HG02943 (cell line): ENCODE results near the gene ASB4.
"Not testable (repeated sequence)": the region's sequence is repeated elsewhere in the genome, so short reads cannot be mapped to it uniquely, and the experiment has no call there.

ENCODE experiments used
- ATAC-seq: cut with Tn5 transposase; IDR thresholded peaks from one replicate; pipeline ENCODE4 v1.9.1; 2021; ENCODE audit warnings: mild to moderate bottlenecking, low read depth, moderate library complexity; ENCODE audit not compliant: unreplicated experiment

Gene ASB4, protein sequence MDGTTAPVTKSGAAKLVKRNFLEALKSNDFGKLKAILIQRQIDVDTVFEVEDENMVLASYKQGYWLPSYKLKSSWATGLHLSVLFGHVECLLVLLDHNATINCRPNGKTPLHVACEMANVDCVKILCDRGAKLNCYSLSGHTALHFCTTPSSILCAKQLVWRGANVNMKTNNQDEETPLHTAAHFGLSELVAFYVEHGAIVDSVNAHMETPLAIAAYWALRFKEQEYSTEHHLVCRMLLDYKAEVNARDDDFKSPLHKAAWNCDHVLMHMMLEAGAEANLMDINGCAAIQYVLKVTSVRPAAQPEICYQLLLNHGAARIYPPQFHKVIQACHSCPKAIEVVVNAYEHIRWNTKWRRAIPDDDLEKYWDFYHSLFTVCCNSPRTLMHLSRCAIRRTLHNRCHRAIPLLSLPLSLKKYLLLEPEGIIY

DNA sequence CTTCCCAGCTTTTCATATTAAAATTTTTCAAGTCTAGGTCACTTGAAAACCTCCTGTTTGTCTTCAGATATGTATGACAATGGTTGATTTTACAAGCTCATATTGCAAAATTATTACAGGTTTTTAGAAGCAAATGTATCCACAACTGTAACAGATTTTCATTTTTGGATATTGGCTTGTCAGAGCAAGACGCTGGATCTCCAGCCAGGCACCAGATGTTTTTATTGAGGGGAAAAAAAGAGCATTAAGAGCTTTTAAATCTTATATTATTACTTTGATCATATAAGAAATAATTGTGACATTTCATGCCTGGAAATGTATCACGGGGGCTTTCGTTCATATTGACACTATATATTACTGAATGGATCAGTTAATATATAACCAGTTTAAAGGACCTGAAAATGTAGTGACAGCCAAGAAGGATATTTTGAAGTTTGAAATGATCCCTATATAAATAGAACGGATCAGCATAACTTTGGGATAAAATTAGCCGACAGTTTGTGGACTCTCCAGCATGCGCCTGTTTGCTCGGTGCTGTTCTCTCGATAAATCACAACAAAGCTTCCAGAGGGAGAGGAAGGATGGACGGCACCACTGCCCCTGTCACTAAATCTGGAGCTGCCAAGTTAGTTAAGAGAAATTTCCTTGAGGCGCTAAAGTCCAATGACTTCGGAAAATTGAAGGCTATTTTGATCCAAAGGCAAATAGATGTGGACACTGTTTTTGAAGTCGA lies at the start of gene ASB4:
TSS of gene ASB4 (plus strand) at position 553 of the 733 bp plus-strand sequence. CDS start at position 582, 29 bp downstream.
- no peak for ATAC-seq

- no peak for ATAC-seq
Observed at GRCh38 chr7:95436407-95436806, 49.3 kb upstream of the ASB4 start.

- ATAC-seq, result no peak
Observed at GRCh38 chr7:95440394-95441038, 45.2 kb upstream of the ASB4 start.

DNA sequence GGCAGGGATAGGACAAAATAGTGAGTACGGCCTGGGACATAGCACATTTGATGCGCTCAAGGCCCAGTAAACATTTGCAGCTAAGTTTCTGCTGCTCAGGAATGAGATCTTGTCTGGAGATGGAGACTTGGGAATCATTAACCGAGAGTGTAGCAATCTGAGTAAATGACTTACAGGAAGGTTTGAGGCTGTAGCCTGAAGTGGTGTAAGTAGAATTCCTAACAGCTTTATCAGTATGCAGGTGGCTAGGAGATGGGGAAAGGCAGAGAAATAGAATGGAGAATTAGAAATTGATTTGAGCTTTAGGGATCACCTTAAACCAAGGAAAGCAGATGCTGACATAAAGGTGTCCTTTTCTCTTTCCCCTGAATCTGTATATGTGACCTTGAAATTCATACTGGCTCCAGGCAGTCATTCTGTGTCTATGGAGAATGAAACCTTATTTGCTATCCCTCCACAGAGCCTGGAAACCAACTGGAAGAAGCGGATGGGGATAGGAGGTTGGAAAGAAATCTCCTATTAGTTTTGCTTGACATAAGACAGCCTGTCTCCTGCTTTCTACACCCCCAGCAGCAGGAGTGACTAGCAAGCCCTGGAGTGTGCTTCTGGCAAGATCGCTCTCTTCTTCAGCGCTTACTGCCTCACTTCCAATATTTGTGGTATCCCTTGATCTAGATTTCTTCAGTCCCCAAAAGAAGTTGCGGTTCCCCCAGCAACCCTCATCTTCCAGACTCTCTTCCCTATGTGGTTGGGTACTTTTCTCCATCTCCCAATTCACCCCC lies 44.5 kb upstream of the ASB4 start:
- no peak for ATAC-seq

GRCh38 chr7:95444796-95445195 lies 40.9 kb upstream of the ASB4 start:
- ATAC-seq, result no peak

DNA sequence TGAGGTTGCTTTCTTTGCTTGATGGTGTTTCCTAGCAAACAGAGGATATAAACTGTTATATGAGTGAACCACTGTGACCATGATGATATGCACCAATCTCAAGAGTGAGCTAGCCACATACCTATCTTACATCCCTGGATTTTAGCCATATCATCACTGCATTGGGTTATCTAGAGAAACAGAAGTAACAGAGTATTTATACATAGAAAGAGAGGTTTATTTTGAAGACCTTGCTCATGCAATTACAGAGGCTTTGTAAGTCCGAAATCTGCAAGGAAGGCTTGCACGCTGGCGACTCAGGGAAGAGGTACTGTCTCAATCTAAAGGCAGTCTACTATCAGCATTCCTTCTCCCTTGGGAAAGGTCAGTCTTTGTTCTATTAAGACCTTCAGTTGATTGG lies 39.1 kb upstream of the ASB4 start:
- ATAC-seq, result no peak

GRCh38 chr7:95454438-95455045 lies 31.2 kb upstream of the ASB4 start:
- no peak for ATAC-seq

DNA sequence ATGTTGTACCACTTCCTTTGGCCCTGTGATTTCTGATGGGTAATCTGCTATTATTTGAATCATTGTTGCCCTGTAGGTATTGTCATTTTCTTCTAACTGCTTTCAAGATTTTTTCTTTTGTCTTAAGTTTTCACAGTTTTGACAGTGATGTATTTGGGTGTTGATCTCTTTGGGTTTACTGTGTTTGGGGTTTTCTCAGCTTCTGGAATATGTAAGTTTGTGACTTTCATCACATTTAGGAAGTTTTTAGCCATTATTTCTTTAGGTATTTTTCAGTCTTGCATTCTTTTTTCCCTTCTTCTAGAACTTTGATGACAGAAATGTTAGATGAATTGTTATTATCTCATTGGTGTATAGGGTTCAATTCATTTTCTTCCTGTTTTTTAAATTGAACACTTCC lies 27.8 kb upstream of the ASB4 start:
- ATAC-seq, result no peak

- not testable (repeated sequence) for ATAC-seq
Observed at GRCh38 chr7:95460653-95461052, 25.1 kb upstream of the ASB4 start.

DNA sequence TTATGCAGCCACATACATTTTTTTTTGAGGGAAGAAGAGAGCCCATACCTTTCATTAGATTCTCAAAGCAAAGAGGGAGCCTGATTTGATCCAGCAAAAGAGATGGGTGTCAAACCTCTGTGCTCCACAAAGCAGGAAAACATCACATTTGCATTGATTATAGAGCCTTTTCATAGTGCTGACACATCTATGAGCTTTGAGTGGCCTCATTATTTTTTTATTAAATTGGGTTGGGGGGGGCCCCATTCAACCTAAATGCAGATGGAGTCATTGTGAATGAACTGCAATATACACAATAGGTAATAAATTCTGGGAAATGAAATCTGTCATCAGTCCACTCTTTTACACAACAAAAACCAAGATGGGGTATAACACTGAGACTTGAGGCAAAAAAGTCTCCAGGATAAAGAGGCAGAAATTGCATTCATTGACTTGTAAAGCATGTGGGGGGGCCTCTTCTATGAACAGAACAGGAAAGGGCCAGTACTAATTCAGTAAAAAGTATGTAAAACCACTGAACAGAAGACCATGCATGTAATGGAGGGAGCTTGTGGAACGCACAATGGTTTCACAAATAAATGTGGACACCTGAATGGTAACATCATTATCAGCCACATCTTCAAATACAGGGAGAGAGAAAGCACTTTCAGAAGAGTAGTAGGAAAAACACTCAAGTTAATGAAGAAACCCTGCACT lies 17.7 kb upstream of the ASB4 start:
- no peak for ATAC-seq

DNA sequence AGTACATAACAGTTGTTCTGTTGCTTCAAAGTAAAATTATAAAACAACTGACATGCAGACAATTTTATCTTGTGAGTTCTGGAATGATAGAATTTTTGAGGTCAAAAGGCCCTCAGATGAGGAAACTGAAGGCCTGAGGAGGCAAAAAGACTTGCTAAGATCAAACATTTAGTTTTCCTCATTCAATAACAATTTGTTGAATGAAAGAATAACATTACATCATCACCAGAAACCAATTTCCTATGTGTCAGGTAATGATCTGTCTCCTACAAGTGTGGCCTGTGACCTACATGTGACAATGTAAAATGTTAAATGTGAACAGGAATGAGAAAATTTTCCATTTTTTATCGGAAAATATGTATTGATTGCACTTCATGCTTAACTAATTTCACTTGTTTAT lies 16.6 kb upstream of the ASB4 start:
- no peak for ATAC-seq

DNA sequence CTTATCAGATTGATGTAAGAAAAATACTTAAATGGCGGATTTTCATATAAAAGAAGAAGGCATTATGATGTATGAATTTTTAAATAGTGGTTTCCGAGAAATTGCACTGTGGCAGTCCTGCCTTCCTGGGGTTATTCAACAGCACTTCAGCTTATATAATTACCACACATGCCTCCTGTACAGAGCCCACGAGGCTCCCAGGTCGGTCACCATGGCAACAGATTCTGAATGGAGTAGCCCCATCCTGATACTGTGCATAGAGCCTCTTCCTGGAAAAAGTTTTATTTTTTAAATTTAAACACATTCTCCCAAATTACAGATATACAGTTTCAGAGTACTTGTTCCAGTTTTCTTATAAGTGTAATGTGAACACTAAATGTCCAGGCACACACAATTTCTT lies 15.9 kb upstream of the ASB4 start:
- no peak for ATAC-seq

DNA sequence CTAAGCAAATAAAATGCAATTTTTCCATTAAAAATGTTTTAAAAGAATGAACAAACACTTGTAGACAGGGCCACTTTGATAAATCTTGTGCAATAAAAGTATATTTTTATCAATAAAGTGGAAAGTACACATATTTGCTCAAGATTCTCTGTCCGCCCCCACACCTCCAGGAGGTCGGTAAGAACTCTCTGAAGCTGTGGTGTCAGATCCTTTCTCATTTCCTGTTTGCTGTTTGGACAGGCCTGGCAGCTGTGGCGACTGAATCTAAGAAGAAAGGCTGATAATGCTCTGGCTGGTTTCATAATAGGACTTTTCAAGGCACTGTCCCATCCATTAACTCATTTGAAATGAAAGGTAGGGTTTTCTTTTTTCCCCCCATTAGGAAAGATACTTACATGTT lies 15.3 kb upstream of the ASB4 start:
- peak; percentile 90 for ATAC-seq

DNA sequence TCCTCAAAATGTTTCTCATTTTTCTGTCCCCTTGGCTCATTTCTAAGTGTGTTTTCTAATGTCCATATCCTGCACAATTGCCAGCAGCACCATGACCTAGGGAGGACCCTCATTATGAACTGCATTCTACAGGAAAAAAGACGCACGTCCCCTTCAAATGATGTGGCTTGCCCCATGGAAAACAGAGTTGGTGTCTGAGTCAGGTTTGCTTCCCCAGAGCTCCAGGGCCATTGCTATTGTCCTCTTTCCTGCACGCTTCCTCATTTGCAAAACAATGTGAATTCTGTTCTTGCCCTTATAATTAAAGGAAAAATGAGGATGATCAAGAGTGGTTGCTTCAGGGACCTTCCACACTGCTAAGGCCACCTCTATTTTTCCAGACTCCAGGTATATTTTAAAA lies 14.7 kb upstream of the ASB4 start:
- ATAC-seq, result no peak

GRCh38 chr7:95472581-95473161 lies 13.1 kb upstream of the ASB4 start:
- no peak for ATAC-seq

- no peak for ATAC-seq
Observed at GRCh38 chr7:95473276-95473985, 12.3 kb upstream of the ASB4 start.

- no peak for ATAC-seq
Observed at GRCh38 chr7:95476072-95476847, 9.5 kb upstream of the ASB4 start.
